ENCODE data around the gene ASPHD2. TPM values are rescaled to one million over a fixed set of nuclear protein-coding genes. Genes with fewer than 3 reads are reported as not detected.

The ASPHD2 gene
- total and polyA plus RNA-seq, 10 of the 15 experiments (the other 5 are each of a cell fraction or from before 2014, with no cell fraction given) = 1.6 to 10.6 (median 5.2) TPM

DNA sequence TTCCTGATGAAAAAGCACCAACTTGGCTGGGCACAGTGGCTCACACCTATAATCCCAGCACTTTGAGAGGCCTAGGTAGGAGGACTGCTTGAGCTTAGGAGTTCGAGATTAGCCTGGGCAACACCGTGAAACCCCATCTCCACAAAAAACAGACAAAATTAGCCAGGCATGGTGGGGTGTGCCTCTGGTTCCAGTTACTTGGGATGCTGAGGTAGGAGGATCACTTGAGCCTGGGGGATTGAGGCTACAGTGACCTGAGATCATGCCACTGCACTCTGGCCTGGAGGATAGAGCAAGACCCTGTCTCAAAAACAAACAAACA, 51.5 kb downstream of the ASPHD2 start:
- ChIA-PET RAD21 (ENCODE audit: unreplicated experiment) (interaction anchor here (1.8 kb wide), 1 partner anchor 116 kb away, joined by 7 read pairs; no protein-coding TSS in a partner anchor), CTCF (interaction anchor here (1.2 to 7.1 kb wide), 6 partner anchors 19 to 192 kb away, joined by 3 to 47 read pairs (median 10); no protein-coding TSS in a partner anchor), POLR2A (interaction anchor here (1.0 kb wide), 1 partner anchor 185 kb away, joined by 3 read pairs; no protein-coding TSS in a partner anchor), SMC1A (ENCODE audit: uncharacterized antibody, unreplicated experiment) (interaction anchor here (1.8 to 4.3 kb wide), 2 partner anchors 15 to 116 kb away, joined by 4 to 17 read pairs; no protein-coding TSS in a partner anchor)
- ATAC-seq (no peak), DNase-seq (ENCODE audit: low read depth, low spot score) (no peak), FAIRE-seq (no peak)
- H2AFZ ChIP-seq (ENCODE audit: control insufficient read depth, low read depth, low read length) = no peak overlapping the region
- H3K27ac ChIP-seq (ENCODE audit: control insufficient read depth, insufficient read depth) = peak overlapping the region; percentile 88
- 8% methylated on average over 2 of the region's 2 CpGs for WGBS (ENCODE audit: insufficient coverage, insufficient replicate concordance, low lambda C conversion rate, missing lambda C conversion rate)
- H3K4me1 ChIP-seq (ENCODE audit: control insufficient read depth, insufficient read depth, low read length) = peaks cover 29% of the 10 kb centered on the region
- peaks cover 62% of the 10 kb centered on the region for H3K79me2 ChIP-seq (ENCODE audit: control insufficient read depth, insufficient read depth, low read length)
- H3K9ac ChIP-seq (ENCODE audit: control insufficient read depth, insufficient read depth, low read length) = peak overlapping the region; percentile 84
- intact Hi-C loops (cut with micrococcal nuclease; ENCODE audit: unreplicated experiment) = loop anchor here (5.0 kb wide), 1 partner anchor 48 kb away; no protein-coding TSS in a partner anchor
- no peaks in the 10 kb centered on the region for H4K20me1 ChIP-seq (ENCODE audit: control insufficient read depth, insufficient read depth)
- in situ Hi-C loops (cut with MboI) = no loop called here
- TF ChIP-seq ZNF622 (IDR thresholded peaks at IDR 0.05) = no peak
- no peak for TF ChIP-seq FOXK2 (IDR thresholded peaks at IDR 0.05)
- TF ChIP-seq PAX5 (IDR thresholded peaks at IDR 0.05; ENCODE audit: borderline replicate concordance, low read depth, low read length) = no peak
- no peak for TF ChIP-seq E2F4 (IDR thresholded peaks at IDR 0.05; ENCODE audit: low read depth, low read length)
- TF ChIP-seq, protein P1, sequence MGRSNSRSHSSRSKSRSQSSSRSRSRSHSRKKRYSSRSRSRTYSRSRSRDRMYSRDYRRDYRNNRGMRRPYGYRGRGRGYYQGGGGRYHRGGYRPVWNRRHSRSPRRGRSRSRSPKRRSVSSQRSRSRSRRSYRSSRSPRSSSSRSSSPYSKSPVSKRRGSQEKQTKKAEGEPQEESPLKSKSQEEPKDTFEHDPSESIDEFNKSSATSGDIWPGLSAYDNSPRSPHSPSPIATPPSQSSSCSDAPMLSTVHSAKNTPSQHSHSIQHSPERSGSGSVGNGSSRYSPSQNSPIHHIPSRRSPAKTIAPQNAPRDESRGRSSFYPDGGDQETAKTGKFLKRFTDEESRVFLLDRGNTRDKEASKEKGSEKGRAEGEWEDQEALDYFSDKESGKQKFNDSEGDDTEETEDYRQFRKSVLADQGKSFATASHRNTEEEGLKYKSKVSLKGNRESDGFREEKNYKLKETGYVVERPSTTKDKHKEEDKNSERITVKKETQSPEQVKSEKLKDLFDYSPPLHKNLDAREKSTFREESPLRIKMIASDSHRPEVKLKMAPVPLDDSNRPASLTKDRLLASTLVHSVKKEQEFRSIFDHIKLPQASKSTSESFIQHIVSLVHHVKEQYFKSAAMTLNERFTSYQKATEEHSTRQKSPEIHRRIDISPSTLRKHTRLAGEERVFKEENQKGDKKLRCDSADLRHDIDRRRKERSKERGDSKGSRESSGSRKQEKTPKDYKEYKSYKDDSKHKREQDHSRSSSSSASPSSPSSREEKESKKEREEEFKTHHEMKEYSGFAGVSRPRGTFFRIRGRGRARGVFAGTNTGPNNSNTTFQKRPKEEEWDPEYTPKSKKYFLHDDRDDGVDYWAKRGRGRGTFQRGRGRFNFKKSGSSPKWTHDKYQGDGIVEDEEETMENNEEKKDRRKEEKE (IDR thresholded peaks at IDR 0.05) = no peak
- TF ChIP-seq ZBTB40 (IDR thresholded peaks at IDR 0.05; ENCODE audit: borderline replicate concordance) = no peak
- no peak for TF ChIP-seq USF1 (IDR thresholded peaks at IDR 0.05; ENCODE audit: borderline replicate concordance, extremely low read length, insufficient read depth, low read depth, low read length)
- TF ChIP-seq RAD51 (IDR thresholded peaks at IDR 0.05) = no peak
- peak overlapping the region; percentile 97 for H3K4me3 ChIP-seq
- H3K27me3 ChIP-seq (replicated peaks in 1 of 2; ENCODE audit: control insufficient read depth in 2 of 2, insufficient read depth in 2 of 2, low read length in 1 of 2) = no peaks in the 10 kb centered on the region
- no TSS peak for BruUV-seq (replicated peaks)
- H3K9me3 ChIP-seq (replicated peaks; ENCODE audit: control insufficient read depth, insufficient read depth, low read length) = no peaks in the 10 kb centered on the region
- H3K36me3 ChIP-seq (ENCODE audit: control insufficient read depth in 2 of 2, insufficient read depth in 2 of 2, low read length in 1 of 2) = peaks cover 0 to 3% of the 10 kb centered on the region in 2 experiments; a peak in 2 of 4 replicates
- peak overlapping the region; percentile 97 for H3K4me2 ChIP-seq (ENCODE audit: control insufficient read depth, insufficient read depth)
